GM19043 (cell line): ENCODE results near the gene COX6A2.
"Not testable (repeated sequence)": the region's sequence is repeated elsewhere in the genome, so short reads cannot be mapped to it uniquely, and the experiment has no call there.

ENCODE experiments used
- ATAC-seq: cut with Tn5 transposase; IDR thresholded peaks from one replicate; pipeline ENCODE4 v1.9.1; 2021; ENCODE audit warnings: low read depth; ENCODE audit not compliant: unreplicated experiment

The COX6A2 gene

GRCh38 chr16:31439023-31439422 is 10.9 kb upstream of the COX6A2 start:
- not testable (repeated sequence) for ATAC-seq

GRCh38 chr16:31438414-31438813 is 10.3 kb upstream of the COX6A2 start:
- ATAC-seq: no peak

GRCh38 chr16:31436221-31437045 is 8.3 kb upstream of the COX6A2 start:
- ATAC-seq: no peak

GRCh38 chr16:31435341-31436220 is 7.4 kb upstream of the COX6A2 start:
- ATAC-seq: no peak

- no peak for ATAC-seq
These were observed 2.4 kb upstream of the COX6A2 start for GRCh38 chr16:31430380-31431052.

- ATAC-seq: no peak
These were observed 1.6 kb upstream of the COX6A2 start for GRCh38 chr16:31429796-31430195.

- no peak for ATAC-seq
These were observed 1.2 kb upstream of the COX6A2 start for GRCh38 chr16:31429314-31429713.

- ATAC-seq: no peak
These were observed 583 bp upstream of the COX6A2 start for GRCh38 chr16:31428638-31429247.

- ATAC-seq: no peak
These were observed 500 bp downstream of the COX6A2 start for GRCh38 chr16:31427441-31428278.

- no peak for ATAC-seq
These were observed 4.4 kb downstream of the COX6A2 start for GRCh38 chr16:31423801-31424200.

- no peak for ATAC-seq
These were observed 4.9 kb downstream of the COX6A2 start for GRCh38 chr16:31423241-31423640.

GRCh38 chr16:31421587-31421986 is 6.6 kb downstream of the COX6A2 start:
- no peak for ATAC-seq

- no peak for ATAC-seq
These were observed 8.1 kb downstream of the COX6A2 start for GRCh38 chr16:31420037-31420436.

- ATAC-seq: no peak
These were observed 10.2 kb downstream of the COX6A2 start for GRCh38 chr16:31417916-31418315.

- ATAC-seq: not testable (repeated sequence)
These were observed 11.1 kb downstream of the COX6A2 start for GRCh38 chr16:31417036-31417435.

- ATAC-seq: no peak
These were observed 11.8 kb downstream of the COX6A2 start for GRCh38 chr16:31416371-31416770.

GRCh38 chr16:31414706-31415105 is 13.5 kb downstream of the COX6A2 start:
- ATAC-seq: no peak

GRCh38 chr16:31413943-31414342 is 14.2 kb downstream of the COX6A2 start:
- ATAC-seq: no peak

- ATAC-seq: no peak
These were observed 14.8 kb downstream of the COX6A2 start for GRCh38 chr16:31413381-31413780.

GRCh38 chr16:31412750-31413149 is 15.4 kb downstream of the COX6A2 start:
- ATAC-seq: no peak
